Measurements from ENCODE around the gene ADGRF4.
"Not testable (repeated sequence)": the region's sequence is repeated elsewhere in the genome, so short reads cannot be mapped to it uniquely, and the experiment has no call there.

Gene ADGRF4

GRCh38 chr6:47736083-47736700, 37.8 kb downstream of the ADGRF4 start:
- no peak for DNase-seq

DNA sequence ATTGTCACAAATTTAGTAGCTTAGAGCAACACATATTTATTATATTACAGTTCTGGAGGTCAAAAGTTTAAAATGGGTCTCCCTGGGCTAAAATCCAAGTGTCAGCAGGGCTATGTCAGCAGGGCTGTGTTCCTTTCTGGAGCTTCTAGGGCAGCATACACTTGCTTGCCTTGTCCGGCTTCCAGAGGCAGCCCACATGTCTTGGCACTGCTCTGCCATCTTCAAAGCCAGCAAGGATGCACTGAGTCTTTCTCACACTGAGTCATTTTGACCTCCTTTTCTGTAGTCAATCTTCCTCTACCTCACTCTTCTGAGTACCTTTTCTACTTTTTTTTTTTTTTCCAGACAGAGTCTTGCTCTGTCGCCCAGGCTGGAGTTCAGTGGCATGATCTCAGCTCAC, 39.0 kb downstream of the ADGRF4 start:
- no peak for DNase-seq

- no peak for DNase-seq
Observed at GRCh38 chr6:47740714-47741113, 42.3 kb downstream of the ADGRF4 start.

DNA sequence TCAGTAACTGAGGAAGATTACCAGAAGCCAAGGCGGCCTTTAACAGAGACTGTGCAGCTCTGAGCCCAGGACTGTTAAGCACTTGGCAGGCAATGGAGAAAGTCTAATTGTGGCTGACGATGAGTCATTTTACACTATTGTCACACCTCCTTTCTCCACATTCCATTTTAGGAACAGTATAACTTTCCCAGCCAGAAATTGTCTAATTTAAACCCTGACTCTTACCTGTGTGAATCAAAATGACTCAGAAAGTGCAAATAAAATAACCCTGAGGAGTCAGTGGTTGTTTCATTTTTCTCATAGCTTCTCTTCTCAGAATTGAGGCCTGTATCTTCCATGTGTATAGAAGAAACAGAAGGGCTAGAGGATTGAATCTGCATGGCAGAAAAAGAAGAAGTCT, 43.4 kb downstream of the ADGRF4 start:
- DNase-seq, result no peak

- DNase-seq, result no peak
Observed at GRCh38 chr6:47743744-47744143, 45.4 kb downstream of the ADGRF4 start.

DNA sequence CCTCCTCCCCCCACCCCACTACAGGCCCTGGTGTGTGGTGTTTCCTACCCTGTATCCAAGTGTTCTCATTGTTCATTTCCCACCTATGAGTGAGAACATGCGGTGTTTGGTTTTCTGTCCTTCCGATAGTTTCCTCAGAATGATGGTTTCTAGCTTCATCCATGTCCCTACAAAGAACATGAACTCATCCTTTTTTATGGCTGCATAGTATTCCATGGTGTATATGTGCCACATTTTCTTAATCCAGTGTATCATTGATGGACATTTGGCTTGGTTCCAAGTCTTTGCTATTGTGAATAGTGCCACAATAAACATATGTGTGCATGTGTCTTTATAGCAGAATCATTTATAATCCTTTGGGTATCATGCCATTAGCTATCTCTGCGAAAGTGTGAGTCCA, 46.9 kb downstream of the ADGRF4 start:
- DNase-seq, result not testable (repeated sequence)

- no peak for DNase-seq
Observed at GRCh38 chr6:47749757-47750156, 51.4 kb downstream of the ADGRF4 start.

- DNase-seq, result no peak
Observed at GRCh38 chr6:47752801-47753200, 54.4 kb downstream of the ADGRF4 start.

GRCh38 chr6:47759364-47759763, 61.0 kb downstream of the ADGRF4 start:
- no peak for DNase-seq

GRCh38 chr6:47762502-47762901, 64.1 kb downstream of the ADGRF4 start:
- no peak for DNase-seq

DNA sequence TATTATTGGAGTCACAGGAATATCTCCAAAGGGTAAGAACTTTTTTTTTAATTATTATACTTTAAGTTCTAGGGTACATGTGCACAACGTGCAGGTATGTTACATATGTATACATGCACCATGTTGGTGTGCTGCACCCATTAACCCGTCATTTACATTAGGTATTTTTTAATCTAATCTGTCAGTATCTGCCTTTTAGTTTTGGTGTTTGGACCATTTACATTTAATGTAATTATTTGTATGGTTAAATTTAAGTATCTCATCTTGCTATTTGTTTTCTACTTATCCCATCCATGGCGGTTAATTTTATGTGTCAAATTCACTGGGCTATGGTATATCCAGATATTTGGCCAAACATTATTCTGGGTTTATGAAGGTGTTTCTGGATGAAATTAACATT, 68.1 kb downstream of the ADGRF4 start:
- DNase-seq, result no peak

DNA sequence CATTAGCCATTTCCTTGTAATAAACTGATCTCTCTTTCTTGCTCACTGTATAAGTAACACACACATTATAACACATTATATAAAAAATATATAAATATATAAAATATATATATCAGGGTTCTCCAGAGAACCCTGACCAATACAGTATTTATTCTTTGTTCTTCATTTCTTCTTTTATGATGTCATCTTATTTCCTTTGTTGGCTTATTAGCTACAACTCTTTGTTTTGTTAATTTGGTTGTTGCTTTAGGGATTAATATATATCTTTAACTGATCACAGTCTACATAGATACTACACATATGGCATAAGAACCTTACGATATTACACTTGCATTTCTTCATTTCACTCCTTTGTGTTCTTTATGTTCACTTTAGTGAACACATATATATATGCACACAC, 68.7 kb downstream of the ADGRF4 start:
- no peak for DNase-seq

- DNase-seq, result no peak
Observed at GRCh38 chr6:47769982-47770381, 71.6 kb downstream of the ADGRF4 start.
